IPS DF 6.9 (cell line): ENCODE data around the gene C10orf71.

Experiments
- DNase-seq: peaks from one replicate; pipeline ENCODE4 v3.0.0-alpha.2; 2013; ENCODE audit warnings: low read depth, low spot score
- H3K27ac ChIP-seq: one replicate; pipeline ENCODE4 v1.5.1; 2013; ENCODE audit warnings: low read length, control low read depth
- H3K27me3 ChIP-seq: 2 replicates; pipeline ENCODE4 v1.6.1; 2013; ENCODE audit warnings: mild to moderate bottlenecking, low read length; ENCODE audit not compliant: control insufficient read depth, insufficient read depth
- H3K36me3 ChIP-seq: 2 replicates; pipeline ENCODE4 v1.6.1; 2013; ENCODE audit warnings: low read length; ENCODE audit not compliant: control insufficient read depth, insufficient read depth
- H3K4me1 ChIP-seq: 2 replicates; pipeline ENCODE4 v1.6.1; 2013; ENCODE audit warnings: low read length; ENCODE audit not compliant: control insufficient read depth, insufficient read depth
- H3K4me3 ChIP-seq: 2 replicates; pipeline ENCODE4 v1.5.1; 2013; ENCODE audit warnings: mild to moderate bottlenecking, low read length
- H3K9me3 ChIP-seq: 2 replicates; pipeline ENCODE4 v1.6.1; 2013; ENCODE audit warnings: low read length, inconsistent platforms; ENCODE audit not compliant: control insufficient read depth, insufficient read depth
- WGBS: extraction: QIAGEN DNeasy Blood & Tissue Kit; methylation state at CpG from one replicate; pipeline ENCODE4 v1.1.7; 2013; ENCODE audit warnings: mixed read lengths, missing lambda C conversion rate; ENCODE audit not compliant: insufficient read length, insufficient coverage; 5-methylcytosine and 5-hydroxymethylcytosine counted together

The C10orf71 gene

DNA sequence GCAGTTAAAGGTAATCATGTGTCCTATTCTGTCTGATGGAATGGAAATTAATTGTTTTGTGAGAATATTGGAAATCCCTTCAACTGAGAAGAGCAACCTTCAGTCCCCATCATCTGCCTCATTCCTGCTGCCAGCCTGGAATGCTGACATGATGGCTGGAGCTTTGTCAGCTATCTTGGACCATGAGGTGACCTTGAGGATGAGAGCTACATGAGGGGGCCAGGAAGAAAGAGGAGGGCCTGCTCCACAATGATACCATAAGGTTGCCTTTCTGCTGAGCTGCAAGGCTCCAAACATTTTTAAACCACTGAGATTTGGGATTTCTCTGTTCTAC lies 40.7 kb upstream of the C10orf71 start:
- no peak for DNase-seq
- Histone ChIP-seq H3K9me3 (no peaks in the 10 kb centered on the region), H3K27me3 (no peaks in the 10 kb centered on the region), H3K27ac (no peak overlapping the region), H3K4me1 (no peaks in the 10 kb centered on the region), H3K36me3 (no peaks in the 10 kb centered on the region), H3K4me3 (no peak overlapping the region)

DNA sequence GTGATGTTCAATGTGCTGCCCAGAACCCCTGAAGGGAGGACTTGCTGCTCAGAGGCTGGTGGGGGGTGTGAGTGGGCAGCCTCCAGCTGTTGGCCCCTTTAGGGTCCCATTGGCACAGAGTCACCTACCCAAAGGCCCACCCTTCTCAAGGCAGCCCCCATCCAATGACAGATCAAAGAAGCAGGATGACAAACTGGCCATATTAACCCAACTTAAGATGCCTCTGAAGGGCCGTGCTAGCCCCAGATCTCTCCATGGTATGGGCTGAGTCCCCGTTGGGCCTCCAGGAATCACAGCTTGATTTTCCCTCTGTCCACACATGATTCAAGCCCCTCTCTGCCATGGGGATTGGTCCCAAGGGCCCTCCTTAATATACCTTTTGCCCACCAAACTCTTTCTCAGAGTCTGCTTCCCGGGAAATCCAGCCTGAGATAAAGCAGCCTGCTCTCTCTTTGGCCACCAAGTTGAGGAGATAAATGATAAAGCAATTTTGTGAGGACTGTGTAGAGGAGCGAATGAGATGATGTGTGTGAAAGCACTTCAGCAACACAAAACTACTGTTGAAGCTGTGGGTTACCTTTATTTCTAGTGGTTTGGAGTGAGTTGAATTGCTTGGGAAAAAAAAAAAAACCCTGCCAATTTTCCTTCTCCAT lies 38.2 kb upstream of the C10orf71 start:
- Histone ChIP-seq H3K27me3 (no peaks in the 10 kb centered on the region), H3K9me3 (no peaks in the 10 kb centered on the region), H3K36me3 (no peaks in the 10 kb centered on the region), H3K4me1 (no peaks in the 10 kb centered on the region), H3K4me3 (no peak overlapping the region), H3K27ac (no peak overlapping the region)
- no peak for DNase-seq
- WGBS: no CpG with 5 or more reads among the region's 4 CpGs

DNA sequence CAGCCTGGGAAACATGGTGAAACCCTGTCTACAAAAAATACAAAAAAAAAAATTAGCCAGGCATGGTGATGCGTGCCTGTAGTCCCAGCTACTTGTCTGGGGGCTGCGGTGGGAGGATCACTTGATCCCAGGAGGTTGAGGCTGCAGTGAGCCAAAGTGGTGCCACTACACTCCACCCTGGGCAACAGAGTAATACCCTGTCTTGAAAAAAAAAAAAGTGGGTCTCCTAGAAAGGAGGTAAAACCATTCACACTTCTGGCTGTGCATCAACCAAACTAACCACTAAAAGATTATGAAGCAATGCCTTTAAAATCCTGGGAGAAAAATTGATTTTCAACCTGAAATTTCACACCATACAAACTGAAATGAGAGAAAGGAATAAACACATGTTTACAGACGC lies 35.4 kb upstream of the C10orf71 start:
- H3K36me3 ChIP-seq: no peaks in the 10 kb centered on the region
- no peak for DNase-seq
- H3K27me3 ChIP-seq: no peaks in the 10 kb centered on the region

DNA sequence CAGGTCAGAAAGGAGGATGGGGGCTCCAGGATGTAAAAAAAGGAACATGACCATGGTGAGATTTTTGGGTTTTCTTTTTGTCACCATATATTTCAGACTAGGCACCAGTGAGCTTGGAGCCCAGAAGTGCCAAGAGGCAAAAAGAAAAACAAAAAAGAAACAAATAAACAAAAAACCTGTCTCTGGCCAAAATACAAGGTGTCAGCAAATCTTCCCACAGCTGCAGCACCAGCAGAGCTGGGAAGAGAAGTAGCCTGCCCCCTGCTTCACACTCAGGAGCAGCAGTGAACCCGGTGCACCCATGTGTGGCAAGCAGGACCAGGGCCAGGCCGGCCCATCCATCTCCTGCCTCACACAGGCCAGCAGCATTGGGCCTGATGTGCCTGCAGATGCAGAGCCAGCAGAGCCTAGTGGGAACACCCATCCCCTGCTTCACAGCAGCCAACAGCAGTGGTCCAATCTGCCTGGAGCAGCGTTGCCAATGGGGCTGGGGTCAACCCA lies 34.7 kb upstream of the C10orf71 start:
- no CpG with 5 or more reads among the region's 3 CpGs for WGBS
- H3K27ac ChIP-seq: no peak overlapping the region
- no peaks in the 10 kb centered on the region for H3K36me3 ChIP-seq
- DNase-seq: no peak
- no peaks in the 10 kb centered on the region for H3K27me3 ChIP-seq
- no peaks in the 10 kb centered on the region for H3K9me3 ChIP-seq
- no peak overlapping the region for H3K4me3 ChIP-seq
- H3K4me1 ChIP-seq: no peaks in the 10 kb centered on the region

More for the DNA sequence above, 35.4 kb upstream of the C10orf71 start:
- no CpG with 5 or more reads among the region's 3 CpGs for WGBS
- Histone ChIP-seq H3K27ac (no peak overlapping the region), H3K4me1 (no peaks in the 10 kb centered on the region), H3K4me3 (no peak overlapping the region), H3K9me3 (no peaks in the 10 kb centered on the region)

DNA sequence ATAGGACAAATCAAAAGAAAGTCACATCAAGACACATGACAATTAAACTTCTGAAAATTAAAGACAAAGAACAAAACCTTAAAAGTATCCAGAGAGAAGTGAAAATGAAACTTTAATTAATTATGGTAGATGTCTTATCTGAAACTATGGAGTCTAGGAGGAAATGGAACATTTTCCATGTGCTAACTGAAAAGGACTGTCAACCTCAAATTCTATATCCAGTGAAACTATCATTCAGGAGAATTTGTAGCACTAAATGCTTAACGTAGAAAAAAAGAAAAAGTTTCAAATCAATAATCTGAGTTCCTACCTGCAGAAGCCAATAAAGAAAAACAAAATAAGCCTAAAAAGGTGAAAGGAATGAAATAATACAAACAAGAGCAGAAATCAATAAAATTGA lies 33.1 kb upstream of the C10orf71 start:
- WGBS: no CpG with 5 or more reads among the region's 1 CpG
- Histone ChIP-seq H3K36me3 (no peaks in the 10 kb centered on the region), H3K9me3 (no peaks in the 10 kb centered on the region), H3K4me3 (no peak overlapping the region), H3K4me1 (no peaks in the 10 kb centered on the region), H3K27me3 (no peaks in the 10 kb centered on the region), H3K27ac (no peak overlapping the region)
- DNase-seq: no peak

DNA sequence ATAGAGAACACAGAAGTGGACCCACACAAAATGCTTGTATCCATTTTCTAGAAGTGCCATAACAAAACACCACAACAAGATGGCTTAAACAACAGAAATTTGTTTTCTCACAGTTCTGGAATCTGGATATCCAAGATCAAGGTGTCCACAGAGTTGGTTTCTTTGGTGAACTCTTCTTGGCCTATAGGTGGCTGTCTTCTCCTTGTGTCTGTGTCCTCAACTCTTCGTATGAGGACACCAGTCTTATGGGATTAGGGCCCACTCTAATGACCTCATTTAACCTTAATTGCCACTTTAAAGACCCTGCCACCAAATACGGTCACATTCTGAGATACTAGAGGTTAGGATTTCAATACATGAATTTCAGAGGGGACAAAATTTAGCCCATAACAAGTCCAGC lies 30.8 kb upstream of the C10orf71 start:
- H3K27me3 ChIP-seq: no peaks in the 10 kb centered on the region
- DNase-seq: no peak
- WGBS: no CpG with 5 or more reads among the region's 2 CpGs
- H3K36me3 ChIP-seq: no peaks in the 10 kb centered on the region
- H3K4me1 ChIP-seq: no peaks in the 10 kb centered on the region
- no peak overlapping the region for H3K27ac ChIP-seq
- H3K4me3 ChIP-seq: no peak overlapping the region
- no peaks in the 10 kb centered on the region for H3K9me3 ChIP-seq

DNA sequence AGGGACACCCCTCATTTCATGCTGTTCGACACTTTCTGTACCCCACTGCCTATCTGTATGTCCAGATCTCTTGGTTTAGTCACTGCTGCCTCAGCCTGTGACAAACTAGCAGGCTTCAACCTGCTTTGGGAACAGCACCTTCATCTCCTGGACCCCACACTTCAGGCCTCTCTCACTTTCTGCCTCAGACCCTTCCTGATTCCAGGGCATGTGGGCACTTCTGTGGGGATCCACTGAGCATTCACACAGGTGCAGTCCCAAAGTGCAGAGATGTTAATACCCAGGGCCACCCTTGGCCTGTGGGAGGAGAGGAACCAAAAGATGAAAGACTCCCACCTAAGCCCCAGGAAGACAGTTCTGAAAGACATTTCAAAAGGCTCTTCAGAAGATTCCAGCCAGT lies 29.4 kb upstream of the C10orf71 start:
- Histone ChIP-seq H3K36me3 (no peaks in the 10 kb centered on the region), H3K9me3 (no peaks in the 10 kb centered on the region), H3K27ac (no peak overlapping the region), H3K27me3 (no peaks in the 10 kb centered on the region), H3K4me1 (no peaks in the 10 kb centered on the region), H3K4me3 (no peak overlapping the region)
- no peak for DNase-seq
- no CpG with 5 or more reads among the region's 1 CpG for WGBS

DNA sequence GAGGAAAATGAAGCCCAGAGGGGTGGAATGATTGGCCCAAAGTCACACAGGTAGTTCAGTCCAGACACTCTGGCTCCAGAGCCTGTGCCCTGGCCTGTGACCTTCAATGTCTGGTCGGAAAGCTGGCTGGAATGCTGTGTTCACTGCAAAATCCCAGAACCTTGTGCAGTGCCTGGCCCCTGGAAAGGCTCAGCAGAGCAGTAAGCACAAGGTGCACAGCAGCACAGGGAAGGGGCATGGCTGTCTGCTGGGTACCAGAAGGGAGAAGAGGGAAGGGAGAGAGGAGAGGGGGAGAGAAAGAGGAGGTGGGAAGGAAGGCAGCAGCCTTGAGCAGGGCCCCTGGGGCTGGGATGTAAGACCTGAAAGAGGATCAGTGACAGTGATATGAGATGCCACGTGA lies 28.4 kb upstream of the C10orf71 start:
- no peak overlapping the region for H3K27ac ChIP-seq

DNA sequence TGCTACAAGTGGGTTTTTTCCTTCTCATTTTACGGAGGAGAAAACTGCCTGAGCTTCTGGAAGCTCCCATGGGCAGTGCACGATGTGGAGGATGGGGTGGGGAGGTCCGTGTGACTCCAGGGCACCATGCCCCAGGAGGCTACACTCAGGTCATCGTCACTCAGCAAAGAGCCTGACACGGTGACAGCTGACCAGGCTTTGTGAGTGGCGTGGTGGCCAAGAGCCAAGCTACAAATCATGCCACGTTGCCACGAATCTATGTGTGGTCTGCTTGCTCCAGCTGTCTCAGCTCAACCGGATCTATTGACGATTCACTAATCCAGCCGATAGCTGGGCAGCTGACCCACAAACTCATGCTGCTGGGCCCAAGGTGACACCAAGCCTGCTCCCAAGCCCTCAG lies 27.6 kb upstream of the C10orf71 start:
- no peak for DNase-seq
- no peak overlapping the region for H3K27ac ChIP-seq

More for the DNA sequence above, 28.4 kb upstream of the C10orf71 start:
- no peak for DNase-seq
- Histone ChIP-seq H3K27me3 (no peaks in the 10 kb centered on the region), H3K4me3 (no peak overlapping the region), H3K4me1 (no peaks in the 10 kb centered on the region), H3K36me3 (no peaks in the 10 kb centered on the region), H3K9me3 (no peaks in the 10 kb centered on the region)
- no CpG with 5 or more reads among the region's 2 CpGs for WGBS

DNA sequence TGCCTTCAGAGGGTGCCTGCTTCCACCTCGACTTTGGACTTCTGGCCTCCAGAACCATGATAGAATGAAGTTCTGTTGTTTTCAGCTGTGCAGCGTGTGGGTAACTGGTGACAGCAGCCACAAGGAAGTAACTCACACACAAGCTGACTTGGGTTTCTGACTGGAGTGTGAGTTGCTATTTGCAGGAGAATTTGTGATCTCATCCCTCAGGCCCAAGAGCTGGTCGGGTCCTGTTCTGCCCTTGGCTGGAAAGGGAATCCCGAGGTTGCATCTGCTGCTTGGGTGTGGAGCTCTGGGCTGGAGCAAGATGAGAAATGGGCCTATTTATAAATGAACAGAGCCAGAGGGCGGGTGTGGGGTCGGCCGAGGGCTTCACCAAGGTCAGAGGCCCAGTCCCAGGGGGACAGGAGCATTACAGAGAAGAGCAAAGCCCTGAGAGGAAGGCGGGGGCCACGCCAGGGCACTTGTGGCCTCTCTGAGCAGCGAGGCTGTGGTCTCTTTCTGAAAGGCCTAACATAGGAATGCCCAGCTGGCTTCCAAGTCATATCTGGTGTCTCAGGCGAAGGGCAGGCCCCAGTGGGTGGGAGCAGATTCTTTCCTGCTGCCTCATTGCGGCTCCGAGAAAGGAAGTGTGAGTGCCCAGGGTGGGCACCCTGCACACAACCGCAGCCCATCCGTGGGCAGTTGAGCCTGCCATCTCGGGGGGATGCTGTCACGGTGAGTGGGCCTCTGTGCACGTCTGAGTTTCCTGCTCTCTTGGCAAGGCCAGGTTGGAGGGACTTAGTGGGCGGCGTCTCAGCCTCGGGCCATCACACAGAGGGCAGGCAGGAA lies 26.5 kb upstream of the C10orf71 start:
- no peak for DNase-seq
- WGBS: no CpG with 5 or more reads among the region's 21 CpGs

More for the DNA sequence above, 27.6 kb upstream of the C10orf71 start:
- Histone ChIP-seq H3K4me1 (no peaks in the 10 kb centered on the region), H3K9me3 (no peaks in the 10 kb centered on the region), H3K4me3 (no peak overlapping the region), H3K27me3 (no peaks in the 10 kb centered on the region), H3K36me3 (no peaks in the 10 kb centered on the region)
- no CpG with 5 or more reads among the region's 11 CpGs for WGBS

DNA sequence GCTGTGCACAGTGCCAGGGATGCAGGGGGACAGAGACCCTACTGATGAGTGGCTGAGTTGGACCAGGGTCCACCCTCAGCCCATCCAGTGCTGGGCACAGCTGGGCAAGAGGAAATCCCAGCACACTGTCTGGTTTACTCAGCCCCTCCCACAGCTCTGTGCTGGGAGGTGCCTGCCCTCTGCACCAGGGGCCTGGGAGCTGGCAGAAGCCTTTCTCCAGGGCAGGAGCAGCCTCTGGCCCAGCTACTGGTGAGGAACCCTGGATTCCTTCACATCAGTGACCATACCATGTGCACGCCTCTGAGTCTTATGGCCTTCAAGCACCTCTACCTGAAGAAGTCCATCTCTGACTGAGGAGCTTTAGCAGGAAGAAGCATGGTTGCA lies 25.9 kb upstream of the C10orf71 start:
- H3K4me3 ChIP-seq: no peak overlapping the region
- no peak for DNase-seq
- H3K27ac ChIP-seq: no peak overlapping the region
- H3K27me3 ChIP-seq: no peaks in the 10 kb centered on the region
- H3K4me1 ChIP-seq: no peaks in the 10 kb centered on the region
- H3K9me3 ChIP-seq: no peaks in the 10 kb centered on the region
- no CpG with 5 or more reads among the region's 1 CpG for WGBS
- H3K36me3 ChIP-seq: no peaks in the 10 kb centered on the region

More for the DNA sequence above, 26.5 kb upstream of the C10orf71 start:
- no peaks in the 10 kb centered on the region for H3K9me3 ChIP-seq
- H3K27ac ChIP-seq: no peak overlapping the region
- no peaks in the 10 kb centered on the region for H3K4me1 ChIP-seq
- no peaks in the 10 kb centered on the region for H3K27me3 ChIP-seq
- no peaks in the 10 kb centered on the region for H3K36me3 ChIP-seq
- no peak overlapping the region for H3K4me3 ChIP-seq
